GM19452 (cell line): Measurements from ENCODE around the gene PRM3.

Experiments used
- ATAC-seq: cut with Tn5 transposase; IDR thresholded peaks from one replicate; pipeline ENCODE4 v1.9.1; 2021; ENCODE audit not compliant: unreplicated experiment

The PRM3 gene, protein sequence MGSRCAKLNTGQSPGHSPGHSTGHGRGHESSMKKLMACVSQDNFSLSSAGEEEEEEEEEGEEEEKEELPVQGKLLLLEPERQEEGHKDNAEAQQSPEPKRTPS

DNA sequence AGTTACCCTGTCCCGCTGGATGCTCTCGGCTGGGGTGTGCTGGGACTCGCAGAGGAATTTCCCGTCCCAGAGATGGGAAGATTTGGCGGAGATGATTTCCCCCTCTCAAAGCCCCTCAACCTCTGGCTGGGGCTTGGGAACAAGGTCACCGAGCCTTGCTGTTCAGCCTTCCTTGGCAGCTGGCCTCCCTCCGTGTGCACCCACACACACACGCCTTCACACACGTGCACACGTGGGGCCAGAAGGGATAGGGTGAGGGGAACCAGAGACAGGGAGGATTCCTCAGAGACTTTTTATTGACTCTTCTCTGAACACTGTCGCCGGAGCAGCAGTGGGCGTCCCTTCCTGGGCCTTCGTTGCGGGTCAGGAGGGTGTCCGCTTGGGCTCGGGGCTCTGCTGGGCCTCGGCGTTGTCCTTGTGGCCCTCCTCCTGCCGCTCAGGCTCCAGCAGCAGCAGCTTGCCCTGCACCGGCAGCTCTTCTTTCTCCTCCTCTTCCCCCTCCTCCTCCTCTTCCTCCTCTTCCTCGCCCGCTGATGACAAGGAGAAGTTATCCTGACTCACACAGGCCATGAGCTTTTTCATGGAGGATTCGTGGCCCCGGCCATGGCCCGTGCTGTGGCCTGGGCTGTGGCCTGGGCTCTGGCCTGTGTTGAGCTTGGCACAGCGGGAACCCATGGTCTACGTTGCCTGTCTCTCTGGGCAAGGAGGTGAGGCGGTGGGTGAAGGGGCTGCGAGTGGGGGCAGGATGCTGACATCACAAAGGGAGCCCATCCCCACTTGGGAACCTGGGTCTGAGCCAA is at the start of gene PRM3:
Gene PRM3, minus strand, starts transcription at position 709 of the 800 bp plus-strand sequence. Its CDS starts 34 bp downstream, at position 675.
- no peak for ATAC-seq

DNA sequence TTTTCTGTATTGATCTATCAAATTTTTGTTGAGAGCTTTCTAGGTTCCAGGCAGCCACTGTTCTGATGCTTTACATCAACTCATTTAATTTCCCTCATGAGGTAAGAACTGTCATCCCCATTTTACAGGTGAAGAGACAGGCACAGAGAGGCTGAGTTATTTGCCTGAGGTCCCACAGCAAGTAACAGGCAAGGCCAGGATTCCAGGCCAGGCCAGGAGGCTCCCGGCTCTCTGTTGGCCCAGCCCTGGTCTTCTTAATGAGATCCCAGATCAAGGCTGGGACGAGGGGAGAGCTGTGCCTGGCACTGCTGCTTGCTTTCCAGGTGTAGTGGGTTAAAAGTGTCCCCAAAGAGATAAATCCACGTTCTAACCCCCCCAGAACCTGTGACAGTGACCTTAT is 49.4 kb upstream of the PRM3 start:
- no peak for ATAC-seq

DNA sequence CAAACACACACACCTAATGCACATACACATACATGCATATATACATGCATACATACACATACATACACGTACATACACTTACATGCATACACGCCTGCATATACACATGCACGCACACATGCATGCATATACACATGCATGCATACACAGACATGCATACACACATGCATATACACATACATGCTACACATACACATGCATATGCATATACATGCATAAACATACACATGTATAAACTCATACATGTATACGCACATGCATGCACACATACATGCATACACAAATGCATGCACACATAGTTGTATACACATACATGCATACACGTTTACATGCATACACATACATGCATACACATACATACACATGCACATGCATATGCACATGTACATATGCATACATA is 48.2 kb upstream of the PRM3 start:
- ATAC-seq, result no peak

DNA sequence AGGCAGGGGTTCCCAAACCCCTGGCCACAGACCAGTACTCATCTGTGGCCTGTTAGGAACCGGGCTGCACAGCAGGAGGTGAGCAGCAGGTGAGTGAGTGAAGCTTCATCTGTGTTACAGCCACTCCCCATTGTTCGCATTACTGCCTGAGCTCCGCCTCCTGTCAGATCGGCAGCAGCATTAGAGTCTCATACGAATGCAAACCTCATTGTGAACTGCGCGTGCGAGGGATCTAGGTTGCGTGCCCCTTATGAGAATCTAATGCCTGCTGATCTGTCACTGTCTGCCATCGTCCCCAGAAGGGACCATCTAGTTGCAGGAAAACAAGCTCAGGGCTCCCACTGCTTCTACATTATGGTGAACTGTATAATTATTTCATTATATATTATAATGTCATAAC is 46.7 kb upstream of the PRM3 start:
- ATAC-seq, result no peak

DNA sequence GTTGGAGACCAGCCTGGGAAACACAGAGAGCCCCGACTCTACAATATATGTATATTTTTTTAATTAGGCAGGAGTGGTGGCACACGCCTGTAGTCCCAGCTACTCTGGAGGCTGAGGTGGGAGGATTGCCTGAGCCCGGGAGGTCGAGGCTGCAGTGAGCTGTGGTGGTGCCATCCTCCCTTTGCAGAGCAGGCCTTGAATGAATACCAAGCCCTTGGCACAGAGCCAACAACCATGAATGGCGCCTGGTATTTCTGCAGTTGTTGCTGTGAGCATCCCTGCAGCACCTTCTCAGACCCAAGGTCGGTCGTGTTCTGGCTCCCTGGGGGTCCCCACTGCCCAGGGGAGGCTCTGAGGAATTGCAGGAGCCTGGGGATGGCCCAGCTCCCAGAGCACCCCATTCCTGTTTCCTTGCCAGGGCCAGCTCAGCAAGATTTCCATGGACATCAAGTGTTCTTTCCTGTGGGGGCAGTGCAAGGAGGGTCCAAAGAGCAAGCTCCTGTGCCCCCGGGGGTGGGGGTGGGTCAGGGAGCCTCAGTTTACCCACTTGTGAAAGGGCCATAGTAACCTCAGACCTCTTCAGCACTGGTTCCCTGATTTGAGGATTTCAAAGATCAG is 46.2 kb upstream of the PRM3 start:
- no peak for ATAC-seq

DNA sequence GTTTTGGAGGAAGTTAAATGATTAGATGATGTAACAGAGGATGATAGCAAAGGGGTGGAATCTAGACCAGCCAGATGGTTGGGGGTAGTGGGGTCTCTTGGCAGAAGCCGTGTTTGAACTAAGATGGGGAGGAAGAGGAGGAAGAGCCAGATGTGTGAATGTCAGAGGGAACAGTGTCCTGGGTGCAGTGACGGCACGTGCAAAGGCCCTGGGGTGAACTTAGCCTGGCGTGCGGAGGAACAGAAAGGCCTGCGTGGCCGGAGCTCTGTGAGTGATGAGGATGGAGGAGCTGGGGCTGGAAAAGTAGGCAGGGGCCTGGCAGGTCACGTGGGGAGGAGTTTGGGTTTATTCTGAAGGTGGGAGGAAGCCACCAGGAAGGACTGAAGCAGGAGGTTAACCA is 45.4 kb upstream of the PRM3 start:
- ATAC-seq, result no peak

DNA sequence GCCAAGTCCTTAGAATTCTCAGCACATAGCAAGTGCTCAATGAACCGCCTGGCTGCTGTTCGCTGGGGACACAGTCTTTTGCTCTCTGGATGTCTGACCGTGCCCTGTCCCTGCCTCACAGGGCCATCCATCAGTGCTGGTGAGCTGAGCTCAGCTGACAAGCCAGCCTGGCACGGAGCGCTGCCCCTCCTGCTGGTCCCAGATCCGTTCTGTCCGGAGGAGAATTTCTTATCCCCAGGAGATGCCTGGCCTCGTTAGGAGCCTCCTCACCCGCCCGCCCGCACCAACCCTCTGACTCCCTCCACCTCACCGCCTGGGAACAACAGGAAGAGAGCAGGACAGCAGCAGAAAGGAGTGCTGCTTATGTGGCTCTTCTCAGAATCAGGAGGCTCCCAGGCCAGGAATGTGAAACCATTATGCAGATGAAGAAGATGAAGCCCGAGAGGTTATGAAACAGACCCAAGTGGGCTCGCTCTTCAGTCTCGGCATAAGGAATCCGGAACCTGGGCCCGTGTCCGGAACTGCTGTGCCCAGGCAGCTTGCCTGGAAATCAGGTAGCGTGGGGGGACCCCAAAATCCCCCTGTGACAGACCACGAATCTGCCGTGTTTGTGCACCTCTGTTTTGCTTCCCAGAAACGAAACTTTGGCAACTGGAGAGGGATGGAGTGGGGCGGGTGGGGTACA is 43.0 kb upstream of the PRM3 start:
- ATAC-seq, result no peak

DNA sequence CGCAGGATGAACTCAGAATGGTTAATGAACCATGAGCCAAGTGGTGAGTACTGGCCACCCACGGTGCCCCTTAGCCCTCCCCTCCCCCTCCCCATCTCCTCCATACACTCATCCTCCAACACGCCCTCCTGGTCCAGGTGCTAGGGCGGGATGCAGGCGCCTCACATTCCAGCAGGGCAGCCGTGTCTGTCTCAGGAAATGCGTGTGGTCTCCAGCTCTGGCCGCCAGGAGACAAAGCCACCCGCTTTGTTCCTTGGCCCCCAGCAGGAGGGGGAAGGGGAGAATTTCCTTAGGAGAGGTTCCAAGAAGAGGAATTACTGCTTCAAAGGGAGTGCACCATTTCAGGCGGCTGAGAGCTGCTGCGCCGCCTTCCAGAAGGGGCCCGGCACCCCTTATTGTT is 42.1 kb upstream of the PRM3 start:
- no peak for ATAC-seq

DNA sequence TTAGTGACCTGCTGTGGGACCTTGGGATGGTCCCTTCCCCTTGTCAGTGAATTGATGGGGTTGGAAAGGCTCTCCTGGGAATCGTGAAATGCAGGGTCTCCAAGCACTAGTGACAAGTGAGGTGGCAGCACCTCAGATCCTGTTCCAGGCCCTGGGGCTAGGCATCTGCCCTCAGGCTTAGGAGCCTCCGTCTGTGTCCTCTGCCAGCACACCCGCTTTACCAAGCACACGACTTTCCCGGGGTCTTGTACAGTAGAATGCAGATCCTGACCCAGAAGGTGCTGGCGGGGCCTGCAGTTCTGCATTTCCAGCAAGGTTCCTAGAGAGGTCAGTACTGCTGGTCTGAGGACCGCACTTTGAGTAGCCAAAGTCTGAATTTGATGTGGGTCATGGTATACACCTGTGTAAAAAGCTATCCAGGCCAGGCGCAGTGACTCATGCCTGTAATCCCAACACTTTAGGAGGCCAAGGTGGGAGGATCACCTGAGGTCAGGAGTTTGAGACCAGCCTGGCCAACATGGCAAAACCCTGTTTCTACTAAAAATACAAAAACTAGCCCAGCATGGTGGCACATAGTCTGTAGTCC is 41.0 kb upstream of the PRM3 start:
- ATAC-seq, result no peak

DNA sequence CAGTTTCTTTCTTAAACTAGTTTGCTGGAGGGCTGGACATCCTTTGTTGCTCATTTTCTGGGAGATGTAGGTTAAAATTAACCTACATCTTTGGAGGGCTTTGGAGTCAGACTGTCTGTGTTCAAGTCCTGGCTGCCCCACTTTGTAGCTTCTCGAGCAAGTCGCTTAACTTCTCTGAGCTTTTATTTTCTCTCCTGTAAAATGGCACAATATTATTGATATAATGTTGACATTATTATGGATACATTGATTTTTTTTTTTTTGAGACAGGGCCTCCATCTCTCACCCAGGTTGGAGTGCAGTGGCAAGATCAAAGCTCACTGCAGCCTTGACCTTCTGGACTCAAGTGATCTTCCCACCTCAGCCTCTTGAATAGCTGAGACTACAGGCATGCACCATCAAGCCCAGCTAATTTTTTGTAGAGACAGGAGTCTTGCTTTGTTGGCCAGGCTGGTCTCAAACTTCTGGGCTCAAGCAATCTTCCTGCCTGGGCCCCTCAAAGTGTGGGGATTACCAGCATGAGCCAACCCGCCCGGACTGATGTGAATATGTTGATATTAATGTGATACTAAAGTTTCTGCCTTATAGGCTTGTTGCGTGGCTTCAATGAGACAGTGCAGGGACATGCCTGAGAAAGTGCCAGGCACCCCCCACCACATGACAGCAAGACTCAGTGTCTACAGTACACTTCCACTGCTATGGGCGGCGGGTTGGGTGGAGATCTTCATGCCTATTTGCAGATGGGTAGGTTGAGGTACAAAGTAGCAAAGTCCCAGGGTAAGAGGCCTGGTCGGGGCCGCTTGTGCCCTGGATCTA is 40.3 kb upstream of the PRM3 start:
- ATAC-seq, result no peak

DNA sequence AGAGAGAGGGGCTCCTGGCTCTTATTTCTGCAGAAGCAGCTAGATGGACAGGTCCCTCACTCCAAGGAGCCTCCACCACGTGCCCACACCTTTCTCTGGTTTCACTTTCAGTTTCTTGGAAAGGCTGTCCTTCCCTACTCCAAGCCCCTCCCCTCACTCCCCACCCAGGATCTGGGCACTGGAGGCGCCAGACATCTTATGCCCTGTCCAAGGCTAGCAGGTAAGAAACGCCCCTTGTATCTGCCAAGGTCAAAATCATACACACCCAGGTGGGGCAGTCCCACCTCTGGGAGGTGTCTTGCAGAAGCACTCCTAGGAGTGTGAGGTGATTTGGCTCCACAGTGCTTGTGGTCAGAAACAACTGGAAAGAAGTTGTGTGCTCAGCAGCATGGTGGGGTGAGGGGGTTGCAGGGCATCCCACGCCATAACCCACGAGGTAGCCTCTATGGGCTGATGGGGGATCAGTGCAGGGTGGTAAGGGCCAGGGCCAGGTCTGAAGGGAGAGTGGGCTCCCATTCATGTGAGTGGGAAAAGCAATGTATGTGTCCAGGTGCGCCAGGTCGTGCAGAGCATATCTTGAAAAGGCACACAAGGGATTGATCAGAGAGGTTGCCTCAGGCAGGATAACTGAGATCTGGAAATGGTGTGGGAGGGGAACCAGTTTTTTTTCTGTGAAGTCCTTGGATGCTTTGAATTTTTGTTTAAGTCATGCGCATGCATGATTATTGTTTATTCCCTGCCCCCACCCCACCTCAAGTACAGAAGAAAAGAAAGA is 39.5 kb upstream of the PRM3 start:
- no peak for ATAC-seq

DNA sequence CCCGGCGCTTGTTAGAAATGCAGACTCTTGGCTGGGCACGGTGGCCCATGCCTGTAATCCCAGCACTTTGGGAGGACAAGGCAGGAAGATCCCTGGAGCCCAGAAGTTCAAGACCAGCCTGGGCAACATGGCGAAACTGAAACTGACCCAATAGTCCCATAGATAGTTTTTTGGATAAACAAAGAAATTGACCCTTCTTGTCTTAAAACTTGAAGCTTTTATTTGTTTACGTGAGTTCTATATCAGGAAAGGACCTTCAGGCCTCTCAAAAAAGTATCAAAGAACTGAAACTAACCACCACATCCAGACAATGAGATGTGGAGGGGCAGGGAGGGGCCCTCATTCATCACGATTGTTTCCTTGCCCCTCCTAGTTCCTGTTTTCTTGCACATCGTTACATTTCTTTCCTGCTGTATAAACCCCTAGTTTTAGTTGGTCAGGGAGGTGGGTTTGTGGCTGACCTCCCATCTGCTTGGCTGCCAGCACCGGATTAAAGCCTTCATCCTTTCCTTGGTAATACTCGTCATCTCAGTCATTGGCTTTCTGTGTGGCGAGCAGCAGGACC is 37.6 kb upstream of the PRM3 start:
- peak; percentile 35 for ATAC-seq

DNA sequence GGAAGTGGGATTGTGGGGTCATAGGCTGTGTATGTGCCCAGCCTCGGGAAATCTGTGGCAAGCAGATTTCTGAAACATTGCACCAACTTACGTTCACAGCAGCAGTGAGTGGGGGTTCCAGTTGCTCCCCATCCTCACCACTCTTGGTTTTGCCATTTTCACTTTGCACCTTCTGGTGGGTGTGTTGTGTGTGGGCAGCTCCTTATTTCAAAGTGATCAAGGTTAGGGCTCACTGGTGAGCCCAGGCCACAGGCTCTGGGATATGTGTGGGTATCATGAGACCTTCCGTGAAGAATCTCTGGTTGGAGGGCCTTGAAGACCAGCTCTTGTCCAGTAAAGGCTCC is 37.2 kb upstream of the PRM3 start:
- ATAC-seq, result no peak

DNA sequence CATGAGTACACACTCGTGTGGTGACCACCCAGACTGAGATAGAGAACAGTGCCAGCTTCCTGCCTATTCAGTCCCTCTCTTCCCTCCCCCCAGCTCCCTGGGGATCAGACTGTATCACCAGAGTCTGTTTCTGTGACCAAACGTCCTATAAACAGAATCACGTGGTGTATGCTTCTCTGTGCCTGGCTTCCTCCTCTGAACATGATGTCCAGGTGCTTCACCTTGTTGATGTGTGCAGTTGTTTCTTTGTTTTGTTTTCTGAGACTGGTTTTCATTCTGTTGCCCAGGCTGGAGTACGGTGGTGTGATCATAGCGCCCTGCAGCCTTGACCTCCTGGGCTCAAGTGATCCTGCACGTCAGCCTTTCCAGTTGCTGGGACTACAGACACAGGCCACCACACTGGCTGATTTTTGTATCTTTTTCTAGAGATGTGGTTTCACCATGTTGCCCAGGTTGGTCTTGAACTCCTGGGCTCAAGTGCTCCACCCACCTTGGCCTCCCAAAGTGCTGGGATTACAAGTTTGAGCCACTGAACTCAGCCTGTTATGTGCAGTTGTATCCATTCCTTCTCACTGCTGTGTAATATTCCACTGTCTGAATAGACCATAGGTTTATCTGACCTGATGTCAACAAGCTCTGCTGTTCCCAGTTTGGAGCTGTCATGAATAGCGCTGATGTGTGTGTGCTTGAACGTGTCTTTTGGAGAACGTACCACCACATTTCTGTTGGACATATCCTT is 36.6 kb upstream of the PRM3 start:
- ATAC-seq, result peak; percentile 41

DNA sequence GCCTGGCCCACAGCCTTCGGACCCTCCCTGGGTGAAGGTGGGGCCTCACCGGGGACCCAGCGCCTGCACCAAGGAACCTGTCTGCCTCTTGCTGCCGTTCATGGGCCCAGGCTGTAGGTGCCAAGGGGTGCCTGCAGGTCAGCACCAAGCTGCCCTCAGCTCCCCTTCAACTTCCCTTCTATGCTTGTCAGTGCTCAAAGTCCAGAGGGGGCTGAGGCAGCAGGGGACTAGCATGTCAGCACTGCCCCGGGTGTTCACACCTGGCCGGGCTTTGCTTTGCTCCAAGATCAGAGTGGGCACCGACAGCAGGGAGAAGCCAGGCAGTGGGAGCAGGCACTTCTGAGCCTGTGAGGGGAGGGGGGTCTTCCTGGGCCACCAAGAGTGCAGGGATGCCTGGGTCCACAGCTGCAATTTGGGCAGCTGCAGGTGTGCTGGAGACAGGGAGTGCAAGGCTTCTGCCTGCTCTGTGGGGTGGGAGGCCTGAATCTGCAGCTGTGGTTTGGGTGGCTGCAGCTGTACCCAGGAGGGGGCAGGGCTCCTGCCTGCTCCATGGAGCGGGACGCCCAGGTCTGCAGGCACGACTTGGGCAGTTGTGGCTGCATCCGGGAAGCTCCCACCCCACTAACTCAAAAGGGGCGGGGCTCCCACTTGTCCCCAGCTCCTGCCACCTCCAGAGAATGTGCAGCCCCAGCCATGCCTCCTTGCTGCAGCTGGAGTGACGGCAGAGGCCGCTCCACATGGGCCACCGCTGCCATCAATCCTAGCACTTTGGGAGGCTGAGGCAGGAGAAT is 35.3 kb upstream of the PRM3 start:
- no peak for ATAC-seq

DNA sequence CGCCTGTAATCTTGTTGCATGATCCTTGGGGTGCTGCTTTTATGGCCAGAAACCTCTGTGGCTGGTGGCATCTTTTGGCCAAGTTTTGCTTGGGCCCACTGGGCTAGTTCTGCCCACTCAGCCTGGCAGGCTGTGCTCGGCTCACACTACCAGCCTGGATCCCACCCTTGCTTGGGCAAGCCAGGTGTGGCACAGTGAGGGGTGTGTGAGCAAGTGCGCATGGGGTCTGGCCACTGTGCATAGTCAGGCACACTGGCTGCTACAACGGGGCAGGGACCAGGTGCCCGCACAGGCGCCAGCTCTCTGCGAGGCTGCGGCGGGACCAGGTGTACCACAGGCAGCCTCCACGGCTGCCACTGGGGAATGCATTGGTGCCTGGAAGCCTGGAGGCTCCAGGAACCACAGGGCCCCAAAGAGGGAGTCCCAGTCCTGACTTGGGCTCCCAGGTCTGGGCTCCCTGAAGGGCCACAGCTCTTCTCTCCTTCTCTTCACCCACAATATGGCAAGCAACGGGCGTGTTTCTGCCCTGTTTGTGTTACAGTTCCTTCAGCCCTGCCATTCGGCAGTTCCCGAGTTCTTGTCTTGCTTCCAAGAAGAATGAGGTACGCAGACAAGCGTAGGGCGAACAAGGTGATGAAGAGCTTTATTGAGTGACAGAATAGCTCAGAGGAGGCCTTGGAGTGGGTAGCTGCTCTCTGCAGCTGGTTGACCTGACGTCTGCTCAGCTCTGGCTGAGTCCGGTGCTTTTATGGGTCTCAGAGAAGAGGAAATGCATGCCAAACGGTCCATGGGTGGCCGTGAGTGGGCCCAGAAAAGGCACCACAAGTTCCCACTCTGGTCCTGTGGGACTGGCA is 34.4 kb upstream of the PRM3 start:
- no peak for ATAC-seq

DNA sequence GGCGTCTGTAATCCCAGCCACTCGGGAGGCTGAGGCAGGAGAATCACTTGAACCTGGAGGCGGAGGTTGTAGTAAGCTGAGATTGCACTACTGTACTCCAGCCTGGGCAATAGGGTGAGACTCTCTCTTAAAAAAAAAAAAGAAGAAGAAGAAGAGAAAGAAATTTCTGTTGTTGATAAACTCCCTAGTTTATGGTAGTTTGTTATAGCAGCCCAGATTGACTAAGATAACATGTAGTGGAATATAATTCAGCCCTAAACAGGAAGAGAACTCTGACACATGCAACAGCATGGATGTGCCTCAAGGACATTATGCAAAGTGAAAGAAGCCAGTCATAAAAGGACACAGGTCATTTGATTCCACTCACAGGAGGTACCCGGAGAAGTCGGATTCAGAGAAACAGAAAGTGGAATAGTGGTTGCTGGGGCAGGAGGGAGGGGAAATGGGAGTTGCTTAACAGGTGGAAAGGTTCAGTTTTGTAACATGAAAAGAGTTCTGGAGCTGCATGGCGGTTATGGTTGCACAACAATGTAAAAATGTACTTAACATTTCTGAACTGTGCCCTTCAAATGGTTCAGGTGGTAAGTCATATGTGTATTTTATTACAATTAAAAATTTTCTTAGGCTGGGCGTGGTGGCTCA is 33.7 kb upstream of the PRM3 start:
- no peak for ATAC-seq
